NAMALWA (cell line): ENCODE data around the gene INPP5A.

Experiments
- DNase-seq: peaks from one replicate; pipeline ENCODE4 v3.0.0-alpha.2; 2015; ENCODE audit warnings: low spot score

Gene INPP5A

GRCh38 chr10:132582771-132583170 lies 45.2 kb downstream of the INPP5A start:
- no peak for DNase-seq

DNA sequence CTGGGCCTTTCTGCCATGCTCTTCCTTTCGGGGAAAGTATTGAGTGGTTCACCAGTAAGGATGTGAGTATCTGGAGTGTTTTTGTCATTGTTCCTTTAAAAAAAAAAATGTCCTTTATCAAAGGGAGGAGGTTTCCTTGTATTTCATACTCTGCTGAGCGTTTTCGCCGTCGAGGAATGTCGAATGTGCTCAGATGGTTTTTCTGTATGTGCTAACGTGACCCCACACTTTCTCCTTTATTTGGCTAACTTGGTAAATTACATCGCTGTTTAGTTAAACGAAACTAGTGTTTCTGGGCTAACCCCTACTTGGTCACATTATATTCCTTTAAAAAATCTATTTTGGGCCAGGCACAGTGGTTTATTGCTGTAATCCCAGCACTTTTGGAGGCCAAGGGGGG lies 45.9 kb downstream of the INPP5A start:
- no peak for DNase-seq

- no peak for DNase-seq
Observed at GRCh38 chr10:132584081-132584480, 46.5 kb downstream of the INPP5A start.

DNA sequence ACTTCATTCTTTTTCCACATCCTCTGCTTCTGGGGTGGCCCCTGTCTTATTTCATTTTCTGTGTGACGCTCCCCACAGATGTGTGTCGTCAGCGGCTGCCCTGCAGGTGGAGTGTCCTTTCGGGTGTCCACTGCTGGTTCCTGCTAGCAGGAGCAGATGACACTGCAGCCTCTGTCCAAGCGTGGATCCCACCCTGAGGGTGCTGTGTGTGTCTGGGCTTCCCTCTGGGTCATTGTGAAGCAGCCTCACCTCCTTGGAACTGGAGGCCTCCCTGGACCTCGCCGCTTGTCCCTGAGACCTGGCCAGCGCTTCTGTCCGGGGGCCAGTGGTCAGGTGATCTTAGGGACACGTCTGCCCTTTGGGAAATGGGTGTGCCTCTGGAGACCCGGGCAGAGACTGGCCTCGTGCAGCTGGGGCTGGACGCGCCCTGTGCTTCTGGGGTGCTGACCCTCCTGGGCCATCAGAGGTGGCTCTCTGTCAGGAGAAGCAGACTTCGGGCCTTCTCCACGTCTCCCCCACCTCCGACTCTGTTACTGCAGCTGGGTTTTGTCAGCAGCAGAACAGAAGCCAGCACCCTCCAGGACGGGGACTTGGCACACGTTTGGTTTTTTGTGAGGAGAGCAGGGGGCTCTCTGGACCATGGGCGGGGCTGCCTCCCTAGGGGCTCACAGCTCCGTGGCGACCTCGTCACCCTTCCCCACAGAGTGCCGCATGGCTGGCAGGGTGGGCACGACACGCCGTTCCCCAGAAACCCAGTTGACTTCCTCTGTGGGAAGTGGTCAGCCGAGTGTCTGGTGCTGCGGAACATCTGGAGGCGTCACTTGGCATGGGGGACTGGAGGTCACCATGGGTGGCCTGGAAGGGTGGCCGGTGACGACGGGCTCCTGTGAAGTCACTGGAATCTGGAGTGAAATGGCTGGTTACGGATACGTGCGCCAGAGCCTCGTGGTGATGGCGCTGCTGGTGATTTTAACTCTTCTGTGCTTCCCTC lies 48.4 kb downstream of the INPP5A start:
- no peak for DNase-seq

DNA sequence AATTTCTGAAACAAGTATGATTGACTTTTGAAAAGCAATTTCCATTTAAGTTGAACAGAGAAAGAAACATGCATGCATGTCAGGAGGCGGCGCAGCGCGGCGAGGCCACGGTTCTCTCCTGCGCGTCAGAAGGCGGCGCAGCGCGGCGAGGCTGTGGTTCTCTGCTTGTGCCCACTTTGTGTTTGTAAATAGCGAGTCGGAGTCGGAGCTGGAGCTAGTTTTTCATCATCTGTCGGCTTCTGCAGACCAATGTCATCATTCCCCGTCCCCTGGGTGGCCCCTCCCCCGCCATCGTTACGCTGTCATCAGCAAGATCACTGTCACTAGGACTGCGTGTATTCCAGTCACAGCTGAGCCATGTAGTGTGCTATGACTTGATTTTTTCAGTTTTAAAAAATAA lies 49.2 kb downstream of the INPP5A start:
- DNase-seq: no peak

- no peak for DNase-seq
Observed at GRCh38 chr10:132587175-132587574, 49.6 kb downstream of the INPP5A start.

DNA sequence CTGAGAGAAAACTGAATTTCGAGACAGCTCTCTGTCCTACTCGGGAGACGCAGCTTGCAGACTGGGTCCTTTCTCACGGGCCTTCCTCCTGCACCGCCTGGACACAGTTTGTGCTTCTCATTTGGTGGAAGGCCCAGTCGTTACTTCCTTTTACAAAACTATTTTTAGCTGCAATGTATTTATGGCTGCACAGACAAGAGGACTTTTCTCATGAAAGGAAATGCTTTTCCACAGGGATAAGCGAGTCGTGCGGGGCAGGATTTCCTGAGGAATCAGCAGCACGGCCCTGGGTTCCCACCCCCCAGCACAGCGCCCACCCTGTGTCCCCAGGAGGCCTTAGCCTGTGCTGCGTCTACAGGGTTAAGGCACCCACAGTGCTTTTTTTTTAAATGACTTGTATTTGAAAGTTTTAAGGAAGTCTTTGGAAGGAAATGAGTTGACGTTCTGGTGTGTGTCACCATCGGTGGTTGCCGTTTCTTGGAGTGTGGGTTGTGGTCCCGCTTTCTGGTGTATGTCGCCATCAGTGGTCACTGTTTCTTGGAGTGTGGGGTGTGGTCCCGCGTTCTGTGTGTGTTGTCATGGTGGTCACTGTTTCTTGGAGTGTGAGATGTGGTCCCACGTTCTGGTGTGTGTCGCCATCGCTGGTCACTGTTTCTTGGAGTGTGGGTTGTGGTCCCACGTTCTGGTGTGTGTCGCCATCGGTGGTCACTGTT lies 50.9 kb downstream of the INPP5A start:
- peak; percentile 49 for DNase-seq

GRCh38 chr10:132589015-132589414 lies 51.4 kb downstream of the INPP5A start:
- no peak for DNase-seq

- no peak for DNase-seq
Observed at GRCh38 chr10:132589681-132590080, 52.1 kb downstream of the INPP5A start.

- no peak for DNase-seq
Observed at GRCh38 chr10:132590094-132590751, 52.6 kb downstream of the INPP5A start.

DNA sequence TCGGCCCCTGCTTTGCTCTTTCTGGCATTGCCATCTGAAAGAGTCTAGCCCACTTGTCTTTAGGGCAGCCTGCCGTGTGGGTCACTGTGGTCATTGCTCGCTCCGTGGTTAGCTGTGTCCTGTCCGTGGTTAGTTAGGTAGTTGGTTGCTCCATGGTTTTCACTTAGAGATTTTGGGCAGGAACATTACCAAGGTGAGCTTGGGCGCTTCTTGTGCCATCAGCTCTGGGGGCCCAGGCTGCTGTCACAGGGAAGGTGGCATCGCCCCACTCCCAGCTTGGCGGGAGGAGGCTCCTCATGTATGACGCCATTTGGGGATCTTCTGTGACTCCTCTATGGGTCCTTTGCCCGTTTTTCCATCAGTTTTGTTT lies 53.1 kb downstream of the INPP5A start:
- no peak for DNase-seq

- no peak for DNase-seq
Observed at GRCh38 chr10:132591166-132591971, 53.8 kb downstream of the INPP5A start.

GRCh38 chr10:132592790-132593383 lies 55.3 kb downstream of the INPP5A start:
- peak; percentile 49 for DNase-seq

DNA sequence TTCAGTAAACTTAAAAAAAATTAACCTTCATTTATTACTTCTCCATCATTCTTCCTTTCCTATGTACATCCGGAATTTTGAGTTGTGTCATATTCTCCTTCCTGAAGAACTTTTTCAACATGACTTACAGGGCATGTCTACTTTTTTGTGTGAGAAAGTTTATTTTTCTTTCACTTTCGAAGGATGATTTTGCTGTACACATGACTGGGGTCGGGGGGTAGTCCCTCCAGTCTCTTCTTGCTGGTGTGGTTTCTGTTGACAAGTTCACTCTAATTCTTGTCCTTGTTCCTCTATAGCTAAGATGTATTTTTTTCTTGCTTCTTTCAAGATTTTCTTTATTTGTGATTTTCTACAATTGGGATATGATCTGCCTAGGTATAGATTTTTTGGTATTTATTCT lies 55.8 kb downstream of the INPP5A start:
- peak; percentile 74 for DNase-seq

DNA sequence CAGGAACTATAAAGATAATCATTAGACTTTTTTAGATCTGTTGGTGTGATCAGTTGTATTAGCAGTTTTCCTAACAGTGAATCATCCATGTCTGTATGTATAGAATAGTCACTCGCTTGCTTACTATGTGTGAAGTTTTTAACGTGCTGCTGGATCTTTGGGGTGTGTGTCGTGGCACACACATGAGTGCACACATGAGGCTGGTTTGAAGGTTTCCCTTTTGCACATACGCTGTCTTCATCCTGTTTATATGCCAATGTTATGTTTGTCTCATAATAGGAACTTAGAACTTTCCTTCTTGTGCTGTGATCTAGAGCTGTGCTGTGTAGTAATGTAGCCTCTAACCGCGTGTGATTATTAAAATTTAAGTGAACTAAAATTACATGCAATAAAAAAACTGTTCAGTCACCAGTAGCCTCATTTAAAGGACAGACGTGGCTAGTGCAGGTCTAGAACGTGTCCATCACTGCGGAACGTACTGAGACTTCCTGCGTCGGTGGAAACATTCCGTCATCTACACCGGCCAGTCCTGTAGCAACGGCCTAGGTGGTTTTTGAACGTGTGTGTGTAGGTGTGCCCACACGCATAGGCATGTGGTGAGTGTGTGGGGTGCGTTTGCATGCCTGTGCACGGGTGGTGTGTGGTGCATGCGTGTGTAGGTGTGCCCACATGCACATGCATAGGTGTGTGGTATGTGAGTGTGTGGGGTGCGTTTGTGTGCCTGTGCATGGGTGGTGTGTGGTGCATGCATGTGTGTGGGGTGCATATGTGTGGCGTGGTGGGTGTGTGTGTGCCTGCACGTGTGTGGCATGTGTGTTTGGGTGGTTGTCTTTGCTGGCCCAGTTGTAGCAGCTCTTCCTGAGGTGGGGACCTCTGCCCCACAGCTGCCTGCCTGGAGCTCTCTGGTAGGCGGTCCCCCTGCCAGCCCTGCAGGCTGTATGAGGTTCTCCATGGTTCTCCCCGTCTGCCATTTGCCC lies 56.6 kb downstream of the INPP5A start:
- DNase-seq: peak; percentile 78

GRCh38 chr10:132595021-132595420 lies 57.4 kb downstream of the INPP5A start:
- no peak for DNase-seq

DNA sequence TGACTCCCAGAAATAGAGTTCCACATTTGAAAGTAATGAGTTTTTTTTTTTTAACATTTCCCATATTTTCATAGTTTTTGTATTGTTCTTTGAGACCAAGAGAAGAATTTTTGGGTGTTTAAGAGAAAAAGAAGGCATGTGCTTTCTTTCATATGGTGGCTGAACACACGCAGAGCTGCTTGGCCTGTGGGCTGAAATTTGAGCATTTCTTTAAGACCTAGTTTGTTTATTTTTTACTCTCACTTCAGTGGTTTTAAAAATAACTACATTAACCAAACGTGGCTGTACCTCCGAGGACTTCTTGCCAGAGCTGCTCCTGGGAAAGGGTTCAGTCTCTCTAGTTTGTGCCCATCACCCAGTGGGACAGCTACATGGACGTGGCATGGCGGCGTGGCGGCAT lies 58.3 kb downstream of the INPP5A start:
- no peak for DNase-seq

DNA sequence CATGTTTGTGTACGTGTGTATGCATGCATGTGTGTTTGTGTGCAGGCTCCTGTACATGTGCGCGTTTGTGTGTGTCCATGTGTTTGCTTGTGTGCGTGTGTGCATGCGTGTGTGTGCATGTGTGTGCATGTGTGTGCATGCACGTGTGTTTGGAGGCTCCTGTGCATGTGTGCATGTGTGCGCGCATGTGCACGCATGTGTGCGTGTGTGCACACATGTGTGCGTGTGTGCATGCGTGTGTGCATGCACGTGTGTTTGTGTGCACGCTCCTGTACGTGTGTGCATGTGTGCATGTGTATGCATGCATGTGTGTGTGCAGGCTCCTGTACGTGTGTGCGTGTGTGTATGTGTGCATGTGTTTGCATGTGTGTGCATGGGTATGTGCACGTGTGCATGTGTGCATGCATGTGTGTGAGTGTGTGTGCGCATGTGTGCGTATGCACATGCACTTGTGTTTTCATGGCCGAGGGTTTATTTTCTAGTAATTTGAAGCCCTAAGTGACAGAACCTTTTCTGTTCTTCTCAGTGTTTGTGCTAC lies 59.2 kb downstream of the INPP5A start:
- DNase-seq: no peak

DNA sequence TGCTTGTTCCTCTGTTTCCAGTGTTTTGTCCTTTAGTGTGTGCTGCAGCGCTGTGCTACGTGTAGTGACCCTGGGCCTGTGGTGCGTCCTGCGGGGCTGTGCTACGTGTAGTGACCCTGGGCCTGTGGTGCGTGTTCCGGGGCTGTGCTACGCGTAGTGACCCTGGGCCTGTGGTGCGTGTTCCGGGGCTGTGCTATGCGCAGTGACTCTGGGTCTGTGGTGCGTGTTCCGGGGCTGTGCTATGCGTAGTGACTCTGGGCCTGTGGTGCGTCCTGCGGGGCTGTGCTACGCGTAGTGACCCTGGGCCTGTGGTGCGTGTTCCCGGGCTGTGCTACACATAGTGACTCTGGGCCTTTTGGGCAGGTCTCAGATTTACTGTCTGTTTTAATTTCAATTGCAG lies 60.1 kb downstream of the INPP5A start:
- no peak for DNase-seq
